Testis (tissue), 2 donors: ENCODE results near the gene ZNF83.

Source experiments
- CTCF ChIP-seq, 3 experiments: fragments of 450-650 bp in 2 of 3; fragments of 200-600 bp in 1 of 3; sonication (generic) in 1 of 3; IDR thresholded peaks; one replicate each; pipeline ENCODE4 v1.5.1; 2016 to 2019; ENCODE audit warnings: antibody characterized with exemption in 3 of 3, mild to moderate bottlenecking in 2 of 3, moderate library complexity in 1 of 3
- POLR2A ChIP-seq: fragments of 450-650 bp; IDR thresholded peaks from one replicate; pipeline ENCODE4 v1.6.1; 2017; ENCODE audit warnings: antibody characterized with exemption, mild to moderate bottlenecking, moderate library complexity

GRCh38 chr19:52653161-52653560 is 15.0 kb upstream of the ZNF83 start:
- TF ChIP-seq CTCF (IDR thresholded peaks at IDR 0.05): no peak
- TF ChIP-seq POLR2A: no peak
